Measurements from ENCODE around the gene BHMT2. TPM values are rescaled to one million over a fixed set of nuclear protein-coding genes. Genes with fewer than 3 reads are reported as not detected.

The BHMT2 gene
- total and polyA plus RNA-seq, 2 donors (not counting 3 experiments of a cell fraction or from before 2014, with no cell fraction given): 0.71 to 0.92 TPM

DNA sequence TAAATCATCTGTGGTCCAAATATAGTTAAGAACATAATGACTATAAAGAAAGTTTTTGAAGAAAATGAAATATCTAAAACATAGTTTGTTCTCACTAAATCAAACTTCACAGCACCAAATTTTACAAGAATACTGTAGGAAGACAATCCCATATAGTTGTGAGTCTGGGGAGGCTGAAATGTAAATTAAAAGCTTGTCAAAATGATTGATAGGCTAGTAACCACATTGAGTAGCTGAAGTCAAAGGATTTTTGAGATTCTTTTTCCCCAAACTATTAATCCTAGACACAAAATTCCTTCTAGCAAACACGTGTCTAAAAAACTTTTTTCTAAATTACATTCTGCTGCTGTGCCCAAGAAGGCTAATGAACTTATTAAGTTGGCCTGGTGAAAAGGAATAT, 55.0 kb downstream of the BHMT2 start:
- TF ChIP-seq GATA2 (IDR thresholded peaks at IDR 0.05; ENCODE audit: insufficient read depth, insufficient read length, low read depth, low read length) (no peak), POLR2AphosphoS5 (IDR thresholded peaks at IDR 0.05; ENCODE audit: insufficient read depth, low read depth, low read length) (no peak), POLR2A (IDR thresholded peaks at IDR 0.05; ENCODE audit: low read depth, low read length) (no peak), FOS (IDR thresholded peaks at IDR 0.05; ENCODE audit: borderline replicate concordance, insufficient read depth, low read length) (no peak)
- TF ChIP-seq, protein P1, sequence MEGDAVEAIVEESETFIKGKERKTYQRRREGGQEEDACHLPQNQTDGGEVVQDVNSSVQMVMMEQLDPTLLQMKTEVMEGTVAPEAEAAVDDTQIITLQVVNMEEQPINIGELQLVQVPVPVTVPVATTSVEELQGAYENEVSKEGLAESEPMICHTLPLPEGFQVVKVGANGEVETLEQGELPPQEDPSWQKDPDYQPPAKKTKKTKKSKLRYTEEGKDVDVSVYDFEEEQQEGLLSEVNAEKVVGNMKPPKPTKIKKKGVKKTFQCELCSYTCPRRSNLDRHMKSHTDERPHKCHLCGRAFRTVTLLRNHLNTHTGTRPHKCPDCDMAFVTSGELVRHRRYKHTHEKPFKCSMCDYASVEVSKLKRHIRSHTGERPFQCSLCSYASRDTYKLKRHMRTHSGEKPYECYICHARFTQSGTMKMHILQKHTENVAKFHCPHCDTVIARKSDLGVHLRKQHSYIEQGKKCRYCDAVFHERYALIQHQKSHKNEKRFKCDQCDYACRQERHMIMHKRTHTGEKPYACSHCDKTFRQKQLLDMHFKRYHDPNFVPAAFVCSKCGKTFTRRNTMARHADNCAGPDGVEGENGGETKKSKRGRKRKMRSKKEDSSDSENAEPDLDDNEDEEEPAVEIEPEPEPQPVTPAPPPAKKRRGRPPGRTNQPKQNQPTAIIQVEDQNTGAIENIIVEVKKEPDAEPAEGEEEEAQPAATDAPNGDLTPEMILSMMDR (IDR thresholded peaks at IDR 0.05; ENCODE audit: extremely low read depth in 1 of 2, insufficient read depth in 1 of 2, low read depth in 1 of 2, low read length in 2 of 2): no peak
- TF ChIP-seq, protein P2, sequence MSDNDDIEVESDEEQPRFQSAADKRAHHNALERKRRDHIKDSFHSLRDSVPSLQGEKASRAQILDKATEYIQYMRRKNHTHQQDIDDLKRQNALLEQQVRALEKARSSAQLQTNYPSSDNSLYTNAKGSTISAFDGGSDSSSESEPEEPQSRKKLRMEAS (IDR thresholded peaks at IDR 0.05; ENCODE audit: insufficient read depth, insufficient read length): no peak
- CTCF ChIA-PET: interaction anchor here (0.7 kb wide), 2 partner anchors 8 to 9 kb away, joined by 3 read pairs; no protein-coding TSS in a partner anchor

More for the DNA sequence above, 55.0 kb downstream of the BHMT2 start:
- Histone ChIP-seq H3K79me2 (ENCODE audit: control insufficient read depth, insufficient read depth, low read length) (no peaks in the 10 kb centered on the region), H3K9ac (replicated peaks; ENCODE audit: extremely low read depth, insufficient read depth, low read length) (no peak overlapping the region), H4K20me1 (replicated peaks; ENCODE audit: control insufficient read depth, extremely low read depth, insufficient read depth, low read length) (no peaks in the 10 kb centered on the region), H3K4me2 (ENCODE audit: insufficient read depth, low read length) (no peak overlapping the region), H3K36me3 (ENCODE audit: control insufficient read depth in 2 of 2, extremely low read depth in 1 of 2, insufficient read depth in 2 of 2, low read length in 2 of 2) (no peaks in the 10 kb centered on the region), H3K27ac (ENCODE audit: insufficient read depth, low read depth, low read length) (no peak overlapping the region), H2AFZ (ENCODE audit: low read depth, low read length) (no peak overlapping the region), H3K4me3 (replicated peaks in 1 of 3; ENCODE audit: insufficient read depth in 1 of 3, low read depth in 1 of 3, low read length in 3 of 3) (no peak overlapping the region), H3K27me3 (ENCODE audit: control insufficient read depth in 2 of 2, insufficient read depth in 2 of 2, low read length in 2 of 2) (no peaks in the 10 kb centered on the region), H3K4me1 (ENCODE audit: control insufficient read depth, extremely low read depth, insufficient read depth, low read length) (no peaks in the 10 kb centered on the region), H3K9me1 (replicated peaks; ENCODE audit: control insufficient read depth, extremely low read depth, insufficient read depth, low read length) (no peaks in the 10 kb centered on the region), H3K9me3 (replicated peaks; ENCODE audit: control insufficient read depth, insufficient read depth, low read length) (no peaks in the 10 kb centered on the region)
- BruUV-seq (replicated peaks): no TSS peak
- intact Hi-C loops (cut with micrococcal nuclease) (no loop called here), dilution Hi-C loops (cut with MboI; ENCODE audit: extremely low pct_ligation_motif_present, low sequenced_read_pairs) (no loop called here)
- FAIRE-seq (no peak), DNase-seq (ENCODE audit: low read depth, low spot score) (no peak)
- POLR2A ChIA-PET: no interaction called here
